GM19099 (cell line): ENCODE results near the gene ENDOV.

ENCODE experiments used
- POLR2A ChIP-seq: IDR thresholded peaks from 3 replicates; pipeline ENCODE4 v1.6.1; 2011; ENCODE audit warnings: low read depth; ENCODE audit not compliant: insufficient read length; ENCODE audit errors: extremely low read depth

The ENDOV gene

GRCh38 chr17:80397686-80398085 lies 17.3 kb upstream of the ENDOV start:
- TF ChIP-seq POLR2A, result no peak

- TF ChIP-seq POLR2A, result no peak
Measured at GRCh38 chr17:80402959-80403358, 12.0 kb upstream of the ENDOV start.

GRCh38 chr17:80406146-80406545 lies 8.8 kb upstream of the ENDOV start:
- no peak for TF ChIP-seq POLR2A

- TF ChIP-seq POLR2A, result no peak
Measured at GRCh38 chr17:80408872-80409271, 6.1 kb upstream of the ENDOV start.

- no peak for TF ChIP-seq POLR2A
Measured at GRCh38 chr17:80409626-80410025, 5.3 kb upstream of the ENDOV start.

- no peak for TF ChIP-seq POLR2A
Measured at GRCh38 chr17:80413771-80414507, 1.0 kb upstream of the ENDOV start.

GRCh38 chr17:80414508-80414802 lies 512 bp upstream of the ENDOV start:
- TF ChIP-seq POLR2A, result no peak

GRCh38 chr17:80415626-80416137 lies 715 bp downstream of the ENDOV start:
- no peak for TF ChIP-seq POLR2A

- no peak for TF ChIP-seq POLR2A
Measured at GRCh38 chr17:80416260-80416939, 1.4 kb downstream of the ENDOV start.

- TF ChIP-seq POLR2A, result no peak
Measured at GRCh38 chr17:80416940-80417293, 1.9 kb downstream of the ENDOV start.

- no peak for TF ChIP-seq POLR2A
Measured at GRCh38 chr17:80418589-80418988, 3.6 kb downstream of the ENDOV start.

- no peak for TF ChIP-seq POLR2A
Measured at GRCh38 chr17:80419255-80419654, 4.3 kb downstream of the ENDOV start.

GRCh38 chr17:80421381-80422090 lies 6.6 kb downstream of the ENDOV start:
- TF ChIP-seq POLR2A, result no peak

- TF ChIP-seq POLR2A, result no peak
Measured at GRCh38 chr17:80422276-80422675, 7.3 kb downstream of the ENDOV start.

- TF ChIP-seq POLR2A, result no peak
Measured at GRCh38 chr17:80422981-80423380, 8.0 kb downstream of the ENDOV start.
